KOPT-K1 (cell line): ENCODE measurements around the gene FLG.
"Not testable (repeated sequence)": the region's sequence is repeated elsewhere in the genome, so short reads cannot be mapped to it uniquely, and the experiment has no call there.

Source experiments
- H3K27ac ChIP-seq: fragments of 200-600 bp; sonication (generic); 2 replicates; pipeline ENCODE4 v1.5.1; 2016; ENCODE audit warnings: antibody characterized with exemption, mild to moderate bottlenecking, low read depth, low read length; ENCODE audit not compliant: poor library complexity, severe bottlenecking
- H3K36me3 ChIP-seq: fragments of 200-600 bp; sonication (generic); 2 replicates; pipeline ENCODE4 v1.5.1; 2017; ENCODE audit warnings: antibody characterized with exemption, mild to moderate bottlenecking, low read length, moderate library complexity; ENCODE audit not compliant: insufficient read depth
- H3K9me3 ChIP-seq: fragments of 200-600 bp; sonication (generic); 2 replicates; pipeline ENCODE4 v1.5.1; 2017; ENCODE audit warnings: antibody characterized with exemption, low read length, mild to moderate bottlenecking; ENCODE audit not compliant: insufficient read depth, poor library complexity, severe bottlenecking

FLG gene

GRCh38 chr1:152325111-152325510 is at the start of gene FLG:
Gene FLG (minus strand): TSS chr1:152325239. CDS start chr1:152315456, 9,783 bp downstream.
- no peaks in the 10 kb centered on the region for H3K9me3 ChIP-seq
- no peak within 1 kb of the TSS for H3K27ac ChIP-seq
- no peaks in the 10 kb centered on the region for H3K36me3 ChIP-seq

DNA sequence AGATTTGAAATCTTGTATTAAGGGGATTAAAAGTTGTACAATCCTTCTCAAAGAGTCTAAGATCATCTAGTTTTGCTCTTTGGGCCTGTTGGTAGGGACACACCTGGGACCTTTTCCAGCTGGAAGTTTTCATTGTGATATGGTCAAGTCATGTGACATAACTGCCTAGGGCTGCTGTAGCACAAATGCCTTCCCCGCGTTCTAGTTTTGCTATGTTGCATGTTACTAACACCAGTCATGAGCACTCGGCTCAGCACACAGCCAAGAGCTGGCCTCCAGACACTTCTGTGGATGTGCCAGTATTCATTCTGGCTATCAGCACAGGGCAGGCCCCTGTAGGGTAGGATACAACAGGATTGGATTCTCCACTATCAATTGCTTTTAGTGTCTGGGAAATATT is 49.4 kb upstream of the FLG start:
- H3K36me3 ChIP-seq, result no peaks in the 10 kb centered on the region
- H3K9me3 ChIP-seq, result no peaks in the 10 kb centered on the region
- no peak overlapping the region for H3K27ac ChIP-seq

DNA sequence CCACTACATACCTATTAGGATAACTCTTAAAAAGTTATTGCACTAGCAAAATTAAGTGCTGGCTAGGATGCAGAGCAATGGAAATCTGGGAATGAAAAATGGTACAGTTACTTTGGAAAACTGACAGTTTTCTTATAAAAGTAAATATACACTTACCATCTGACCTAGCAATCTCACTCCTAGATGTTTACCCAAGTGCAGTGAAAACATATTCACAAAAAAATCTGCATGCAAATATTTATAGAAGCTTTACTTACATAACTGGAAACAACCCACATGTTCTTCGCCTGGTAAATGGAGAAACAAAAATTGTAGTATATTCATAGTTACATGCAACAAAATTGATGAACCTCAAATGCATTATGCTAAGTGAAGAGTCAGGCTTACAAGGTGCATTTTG is 47.6 kb upstream of the FLG start:
- Histone ChIP-seq H3K9me3 (no peaks in the 10 kb centered on the region), H3K27ac (no peak overlapping the region), H3K36me3 (no peaks in the 10 kb centered on the region)

DNA sequence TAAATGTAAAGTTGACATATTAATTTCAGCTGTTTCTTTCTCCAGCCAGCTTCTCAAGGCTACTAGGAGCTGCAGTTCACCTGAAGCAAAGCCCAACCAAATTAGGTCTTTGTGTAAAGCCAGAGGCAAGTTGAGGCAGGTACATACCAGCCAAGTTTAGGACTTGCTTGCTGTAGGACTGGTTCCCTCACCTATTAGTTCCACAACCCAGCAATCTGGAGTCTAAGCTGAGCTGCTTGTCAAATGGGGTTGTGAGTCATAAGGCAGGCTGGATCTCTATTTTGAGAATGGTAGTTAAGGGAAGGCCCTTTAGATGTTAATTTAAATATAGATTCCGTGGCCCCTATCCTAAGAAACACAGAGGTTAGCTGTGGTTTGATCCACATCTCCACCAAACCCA is 42.4 kb upstream of the FLG start:
- Histone ChIP-seq H3K36me3 (no peaks in the 10 kb centered on the region), H3K9me3 (no peaks in the 10 kb centered on the region), H3K27ac (no peak overlapping the region)

DNA sequence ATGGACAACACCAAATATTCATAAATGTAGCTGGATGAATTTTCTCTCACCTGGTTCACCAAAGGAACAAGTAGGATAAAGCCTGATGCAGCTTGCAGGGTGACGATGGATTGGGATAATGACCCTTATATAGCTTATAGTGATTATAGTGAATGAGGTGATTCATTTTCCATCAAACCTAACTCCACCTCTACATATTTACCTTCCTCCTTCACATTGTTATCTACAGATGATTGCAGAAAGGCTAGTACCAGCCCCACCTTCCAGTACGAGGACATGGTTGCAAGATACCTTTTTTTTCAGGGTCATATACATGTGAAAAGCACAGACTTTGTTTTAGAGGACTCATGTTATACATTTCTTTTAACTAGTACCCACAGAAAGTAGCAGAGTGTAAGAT is 34.9 kb upstream of the FLG start, which contains the start of gene FLG2:
TSS of gene FLG2 (minus strand) at position 101 of the 400 bp plus-strand sequence. CDS start 1,122 bp downstream, outside the sequence.
- Histone ChIP-seq H3K9me3 (no peaks in the 10 kb centered on the region), H3K36me3 (no peaks in the 10 kb centered on the region), H3K27ac (no peak within 1 kb of the TSS)

GRCh38 chr1:152356736-152357135 is 31.7 kb upstream of the FLG start:
- H3K27ac ChIP-seq, result no peak overlapping the region
- no peaks in the 10 kb centered on the region for H3K9me3 ChIP-seq
- no peaks in the 10 kb centered on the region for H3K36me3 ChIP-seq

DNA sequence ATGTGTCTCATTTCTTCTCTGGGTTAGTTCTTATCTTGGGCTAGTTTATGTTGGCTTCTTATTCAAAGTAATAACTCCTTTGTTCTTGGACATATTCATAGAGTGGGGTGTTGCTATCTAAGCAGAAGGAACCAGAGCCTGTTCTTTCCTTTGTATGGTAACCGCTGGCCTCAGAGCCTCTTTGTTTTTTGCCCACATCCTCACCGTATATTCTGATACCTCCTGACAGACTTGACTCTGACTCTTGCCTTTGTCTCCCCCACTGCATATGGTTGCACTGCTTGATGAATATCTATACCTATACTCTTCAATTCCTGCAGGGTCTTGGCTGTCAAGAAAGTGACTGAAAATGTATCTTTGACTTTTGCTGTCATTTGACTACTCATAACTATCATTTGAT is 24.6 kb upstream of the FLG start:
- Histone ChIP-seq H3K27ac (no peak overlapping the region), H3K9me3 (no peaks in the 10 kb centered on the region), H3K36me3 (no peaks in the 10 kb centered on the region)

- H3K36me3 ChIP-seq, result no peaks in the 10 kb centered on the region
- H3K9me3 ChIP-seq, result no peaks in the 10 kb centered on the region
- no peak overlapping the region for H3K27ac ChIP-seq
These were observed 23.4 kb upstream of the FLG start for GRCh38 chr1:152348447-152348846.

DNA sequence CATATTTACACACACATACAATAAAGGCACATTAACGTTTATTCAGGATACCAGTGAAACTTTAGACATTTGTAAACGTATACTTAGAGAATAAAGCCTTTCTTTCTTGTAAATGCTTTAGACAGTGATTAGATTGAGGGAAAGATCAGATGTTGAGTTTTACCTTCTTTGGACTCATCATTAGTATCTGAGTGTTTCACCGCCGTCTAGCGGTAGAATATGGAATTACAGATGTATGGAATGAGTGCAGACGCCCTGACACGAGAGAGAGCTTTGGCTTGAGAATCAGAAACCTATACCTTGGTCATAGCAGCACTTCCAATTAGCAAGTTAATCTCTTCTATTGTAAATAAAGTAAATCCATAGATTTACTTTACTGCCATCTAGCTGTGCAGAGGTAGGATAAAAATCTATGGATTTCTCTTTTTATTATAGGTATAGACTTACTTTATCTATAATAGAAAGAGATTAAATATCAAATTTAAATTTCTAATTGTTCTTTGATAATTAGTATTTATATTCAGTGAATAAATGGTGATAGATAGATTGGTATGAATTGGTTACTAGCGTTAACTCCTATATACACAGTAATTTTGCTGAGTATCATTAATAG is 22.2 kb upstream of the FLG start:
- Histone ChIP-seq H3K27ac (no peak overlapping the region), H3K36me3 (no peaks in the 10 kb centered on the region), H3K9me3 (no peaks in the 10 kb centered on the region)

DNA sequence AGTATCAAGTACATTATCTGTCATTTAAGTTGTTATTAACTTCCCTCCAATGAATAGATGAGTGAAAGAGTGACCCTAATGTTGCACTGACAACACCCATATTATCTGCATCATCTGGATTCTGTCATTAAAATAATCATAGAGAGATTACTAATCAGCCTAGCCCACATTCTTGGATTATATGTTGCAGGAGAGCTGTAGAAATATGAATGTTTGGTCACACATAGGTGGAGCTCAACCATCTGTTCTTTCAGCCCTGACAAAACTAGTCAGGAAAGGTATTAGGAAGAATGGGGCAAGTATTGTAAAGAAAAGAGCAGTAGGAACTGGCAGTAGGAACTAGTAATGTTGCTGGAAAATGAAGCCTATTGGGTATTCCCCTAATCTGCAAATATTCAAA is 19.4 kb upstream of the FLG start:
- no peak overlapping the region for H3K27ac ChIP-seq
- H3K9me3 ChIP-seq, result no peaks in the 10 kb centered on the region
- no peaks in the 10 kb centered on the region for H3K36me3 ChIP-seq

DNA sequence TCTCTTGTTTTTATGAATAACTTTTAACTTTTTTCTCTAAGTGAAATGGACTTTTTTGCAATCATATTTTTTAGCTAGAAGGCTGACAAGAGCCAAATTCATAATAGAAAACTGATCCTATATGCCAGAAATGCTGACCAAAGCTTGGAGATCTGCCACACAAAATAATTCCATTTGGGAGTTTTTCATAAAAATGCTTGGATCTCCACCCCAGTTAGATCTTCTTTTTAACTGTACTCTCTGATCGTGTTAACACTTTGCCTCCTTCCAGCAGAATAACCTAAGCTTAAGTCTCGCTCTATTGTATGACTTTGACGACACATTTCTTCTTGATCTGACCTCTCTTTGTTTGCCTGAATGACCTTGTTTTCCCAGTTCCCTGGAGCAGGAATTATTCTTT is 18.0 kb upstream of the FLG start:
- no peaks in the 10 kb centered on the region for H3K36me3 ChIP-seq
- no peaks in the 10 kb centered on the region for H3K9me3 ChIP-seq
- H3K27ac ChIP-seq, result no peak overlapping the region

- H3K9me3 ChIP-seq, result no peaks in the 10 kb centered on the region
- H3K27ac ChIP-seq, result no peak overlapping the region
- no peaks in the 10 kb centered on the region for H3K36me3 ChIP-seq
These were observed 10.4 kb upstream of the FLG start for GRCh38 chr1:152335399-152335798.

DNA sequence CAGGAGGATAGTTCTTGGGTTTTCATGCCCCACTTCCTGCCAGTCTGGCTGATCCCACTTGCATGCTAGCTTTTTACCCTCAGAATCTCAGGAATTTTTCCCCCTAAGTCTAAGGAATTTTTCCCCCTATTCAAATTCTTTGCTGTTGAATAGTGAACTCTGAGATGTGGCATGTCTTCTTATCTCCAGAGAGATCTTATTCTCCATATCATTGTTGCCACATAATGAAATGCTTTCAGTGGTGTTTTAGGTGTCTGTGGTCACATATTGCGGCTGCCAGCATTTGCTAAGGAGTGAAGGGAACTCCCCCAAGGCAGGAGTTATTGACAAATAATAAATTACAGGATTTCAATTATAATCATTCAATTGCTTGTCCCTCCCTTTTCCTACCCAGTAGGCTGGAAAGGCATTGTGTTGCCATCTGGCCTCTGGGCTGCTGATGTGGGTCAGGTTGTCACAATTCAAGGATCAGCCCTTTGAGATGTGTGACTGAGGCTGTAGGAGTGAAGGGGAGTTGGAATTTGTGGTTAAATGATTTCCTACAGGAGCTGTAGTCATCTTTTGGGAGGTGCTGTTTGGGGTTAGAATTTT is 3.9 kb upstream of the FLG start:
- no peaks in the 10 kb centered on the region for H3K9me3 ChIP-seq
- no peak overlapping the region for H3K27ac ChIP-seq
- no peaks in the 10 kb centered on the region for H3K36me3 ChIP-seq

GRCh38 chr1:152313970-152314369 is 11.1 kb downstream of the FLG start:
- Histone ChIP-seq H3K27ac (no peak overlapping the region), H3K36me3 (no peaks in the 10 kb centered on the region), H3K9me3 (no peaks in the 10 kb centered on the region)

DNA sequence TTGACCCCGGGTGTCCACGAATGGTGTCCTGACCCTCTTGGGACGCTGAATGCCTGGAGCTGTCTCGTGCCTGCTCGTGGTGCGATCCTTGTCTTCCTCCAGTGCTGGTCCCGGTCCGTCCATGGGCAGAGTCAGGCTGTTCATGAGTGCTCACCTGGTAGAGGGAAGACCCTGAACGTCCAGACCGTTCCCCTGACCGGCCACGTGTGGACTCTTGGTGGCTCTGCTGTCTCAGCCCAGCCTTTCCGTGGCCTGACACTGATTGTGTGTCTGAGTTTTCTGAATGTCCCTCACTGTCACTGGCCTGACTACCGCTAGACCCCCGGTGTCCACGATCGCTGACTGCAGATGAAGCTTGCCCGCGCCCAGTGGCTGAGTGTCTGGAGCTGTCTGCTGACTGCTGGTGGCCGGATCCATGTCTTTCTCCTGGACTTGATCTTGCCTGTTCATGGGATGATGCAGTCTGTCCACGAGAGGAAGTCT is 11.7 kb downstream of the FLG start:
- no peak overlapping the region for H3K27ac ChIP-seq
- H3K36me3 ChIP-seq, result no peaks in the 10 kb centered on the region
- no peaks in the 10 kb centered on the region for H3K9me3 ChIP-seq

- H3K36me3 ChIP-seq, H3K9me3 ChIP-seq, H3K27ac ChIP-seq: not testable (repeated sequence)
These were observed 12.9 kb downstream of the FLG start for GRCh38 chr1:152312169-152312568.
